ENCODE measurements around the gene CAMSAP1.

CAMSAP1 gene

GRCh38 chr9:135937521-135938489, 30.5 kb upstream of the CAMSAP1 start:
- no peak for DNase-seq

- no peak for DNase-seq
Observed at GRCh38 chr9:135933114-135933513, 25.8 kb upstream of the CAMSAP1 start.

- DNase-seq, result no peak
Observed at GRCh38 chr9:135932656-135933055, 25.3 kb upstream of the CAMSAP1 start.

GRCh38 chr9:135931349-135931820, 24.0 kb upstream of the CAMSAP1 start:
- DNase-seq, result no peak

GRCh38 chr9:135930446-135931345, 23.4 kb upstream of the CAMSAP1 start:
- DNase-seq, result no peak

- DNase-seq, result no peak
Observed at GRCh38 chr9:135929656-135930445, 22.5 kb upstream of the CAMSAP1 start.

- no peak for DNase-seq
Observed at GRCh38 chr9:135928731-135929655, 21.6 kb upstream of the CAMSAP1 start.

- DNase-seq, result no peak
Observed at GRCh38 chr9:135928074-135928730, 20.9 kb upstream of the CAMSAP1 start.

- DNase-seq, result no peak
Observed at GRCh38 chr9:135927195-135928013, 20.1 kb upstream of the CAMSAP1 start.

GRCh38 chr9:135926402-135927194, 19.3 kb upstream of the CAMSAP1 start:
- DNase-seq, result peak; percentile 94

- peak; percentile 92 for DNase-seq
Observed at GRCh38 chr9:135925496-135926133, 18.3 kb upstream of the CAMSAP1 start.

- DNase-seq, result peak; percentile 36
Observed at GRCh38 chr9:135924628-135925338, 17.4 kb upstream of the CAMSAP1 start.

- no peak for DNase-seq
Observed at GRCh38 chr9:135923508-135923907, 16.2 kb upstream of the CAMSAP1 start.

- no peak for DNase-seq
Observed at GRCh38 chr9:135921749-135922310, 14.5 kb upstream of the CAMSAP1 start.

- no peak for DNase-seq
Observed at GRCh38 chr9:135920973-135921585, 13.7 kb upstream of the CAMSAP1 start.

- DNase-seq, result no peak
Observed at GRCh38 chr9:135920256-135920930, 13.0 kb upstream of the CAMSAP1 start.
